SK-N-SH (cell line): Measurements from ENCODE around the gene ESD. TPM values are rescaled to one million over a fixed set of nuclear protein-coding genes. Genes with fewer than 3 reads are reported as not detected.

Experiments used
- CTCF ChIA-PET: fragments of 300-600, 350-600 bp; formaldehyde crosslinking; extraction: SDS; loops from one replicate; lab custom pipeline; 2021; lab: Yijun Ruan, JAX
- POLR2A ChIA-PET: fragments of 350-600 bp; sonication (Branson Sonifier 250); formaldehyde crosslinking; extraction: SDS; loops from one replicate; lab custom pipeline; 2020; ENCODE audit warnings: antibody characterized with exemption, inconsistent platforms; lab: Yijun Ruan, JAX
- DNase-seq: peaks from one replicate; pipeline ENCODE4 v3.0.0; 2012
- H2AFZ ChIP-seq: fragments of 200-600 bp; sonication (generic); 2 replicates; pipeline ENCODE4 v1.8.1; 2016; ENCODE audit warnings: antibody characterized with exemption, mild to moderate bottlenecking, low read depth
- H3F3A ChIP-seq: fragments of 200-600 bp; sonication (generic); replicated peaks from 2 replicates; pipeline ENCODE3; 2016; ENCODE audit warnings: antibody characterized with exemption, mild to moderate bottlenecking; ENCODE audit not compliant: insufficient read depth
- H3K27ac ChIP-seq, 2 experiments: fragments of 200-500 bp in 1 of 2; fragments of 200-600 bp in 1 of 2; sonication (Bioruptor generic) in 1 of 2; sonication (generic), shearing (Covaris generic) in 1 of 2; 2 replicates each; pipeline versions ENCODE4 v1.5.1 to v1.6.1; 2014 to 2016; ENCODE audit warnings: low read depth in 2 of 2, inconsistent platforms in 1 of 2, low read length in 1 of 2, mild to moderate bottlenecking in 1 of 2, mixed read lengths in 1 of 2
- H3K27me3 ChIP-seq: fragments of 200-600 bp; sonication (generic), shearing (Covaris generic); 2 replicates; pipeline ENCODE4 v1.6.1; 2016; ENCODE audit warnings: mixed run types; ENCODE audit not compliant: insufficient read depth
- H3K36me3 ChIP-seq, 2 experiments: fragments of 200-500 bp in 1 of 2; fragments of 200-600 bp in 1 of 2; sonication (Bioruptor generic) in 1 of 2; sonication (generic) in 1 of 2; replicated peaks in 1 of 2; 2 replicates each; pipeline versions ENCODE3 to v1.5.1; 2014 to 2016; ENCODE audit warnings: low read length in 1 of 2, mild to moderate bottlenecking in 1 of 2; ENCODE audit not compliant: insufficient read depth in 2 of 2, control insufficient read depth in 1 of 2
- H3K4me1 ChIP-seq, 2 experiments: fragments of 200-500 bp in 1 of 2; fragments of 200-600 bp in 1 of 2; sonication (Bioruptor generic) in 1 of 2; sonication (generic), shearing (Covaris generic) in 1 of 2; 2 replicates each; pipeline versions ENCODE4 v1.5.1 to v1.6.1; 2014 to 2016; ENCODE audit warnings: low read depth in 1 of 2, low read length in 1 of 2, mixed run types in 1 of 2; ENCODE audit not compliant: insufficient read depth in 2 of 2, control insufficient read depth in 1 of 2
- H3K4me2 ChIP-seq: fragments of 200-600 bp; sonication (generic), shearing (Covaris generic); 2 replicates; pipeline ENCODE4 v1.6.1; 2017; ENCODE audit warnings: mixed run types
- H3K4me3 ChIP-seq, 2 experiments: fragments of 200-500 bp in 1 of 2; fragments of 200-600 bp in 1 of 2; sonication (Bioruptor generic) in 1 of 2; sonication (generic), shearing (Covaris generic) in 1 of 2; 2 replicates each; pipeline versions ENCODE4 v1.5.1 to v1.8.1; 2014 to 2016; ENCODE audit warnings: low read depth in 2 of 2, inconsistent platforms in 1 of 2, low read length in 1 of 2, mild to moderate bottlenecking in 1 of 2, mixed read lengths in 1 of 2, moderate library complexity in 1 of 2
- H3K79me2 ChIP-seq: fragments of 200-600 bp; sonication (generic); 2 replicates; pipeline ENCODE4 v1.8.1; 2017; ENCODE audit warnings: mild to moderate bottlenecking; ENCODE audit not compliant: insufficient read depth
- H3K9ac ChIP-seq: fragments of 200-600 bp; sonication (generic); 2 replicates; pipeline ENCODE4 v1.6.1; 2017; ENCODE audit warnings: mixed run types
- H3K9me2 ChIP-seq: fragments of 200-600 bp; sonication (generic); 2 replicates; pipeline ENCODE4 v1.6.1; 2017; ENCODE audit warnings: mixed run types
- H3K9me3 ChIP-seq: fragments of 200-600 bp; sonication (generic); 2 replicates; pipeline ENCODE4 v1.6.1; 2017; ENCODE audit warnings: mixed run types, mild to moderate bottlenecking, moderate library complexity
- H4K20me1 ChIP-seq: fragments of 200-600 bp; sonication (generic); 2 replicates; pipeline ENCODE4 v1.6.1; 2017; ENCODE audit warnings: mild to moderate bottlenecking, mixed run types; ENCODE audit not compliant: insufficient read depth
- CHD2 ChIP-seq: fragments of 150-350 bp; IDR thresholded peaks from 2 replicates; pipeline ENCODE4 v1.6.1; 2018; ENCODE audit warnings: low read length; ENCODE audit not compliant: partially characterized antibody
- EP300 ChIP-seq, 2 experiments: IDR thresholded peaks; 2 replicates each; pipeline versions ENCODE4 v1.4.0 to v1.6.1; 2012; ENCODE audit warnings: borderline replicate concordance in 1 of 2, low read depth in 1 of 2, low read length in 1 of 2
- EZH2phosphoT487 ChIP-seq: fragments of 200-600 bp; sonication (generic); IDR thresholded peaks from 2 replicates; pipeline ENCODE4 v1.6.1; 2017; ENCODE audit warnings: low read depth, mixed run types, mild to moderate bottlenecking, antibody characterized with exemption, moderate library complexity, borderline replicate concordance
- FOSL2 ChIP-seq: IDR thresholded peaks from 2 replicates; pipeline ENCODE4 v1.4.0; 2012; ENCODE audit warnings: low read depth, mild to moderate bottlenecking, moderate library complexity, borderline replicate concordance
- FOXM1 ChIP-seq: IDR thresholded peaks from 2 replicates; pipeline ENCODE4 v1.4.0; 2012; ENCODE audit warnings: low read depth, mild to moderate bottlenecking
- JUND ChIP-seq: IDR thresholded peaks from 2 replicates; pipeline ENCODE4 v1.4.0; 2012
- MAX ChIP-seq: IDR thresholded peaks from 2 replicates; pipeline ENCODE4 v1.4.0; 2012; ENCODE audit warnings: low read depth
- MEF2A ChIP-seq: IDR thresholded peaks from 2 replicates; pipeline ENCODE4 v1.4.0; 2012; ENCODE audit warnings: low read depth, borderline replicate concordance
- NFIC ChIP-seq: IDR thresholded peaks from 2 replicates; pipeline ENCODE4 v1.4.0; 2012; ENCODE audit warnings: borderline replicate concordance
- POLR2AphosphoS5 ChIP-seq: IDR thresholded peaks from 2 replicates; pipeline ENCODE4 v1.6.1; 2012; ENCODE audit warnings: low read depth, low read length
- REST ChIP-seq: IDR thresholded peaks from 2 replicates; pipeline ENCODE4 v1.6.1; 2012; ENCODE audit warnings: mild to moderate bottlenecking, low read depth, low read length, moderate library complexity
- RFX5 ChIP-seq: IDR thresholded peaks from 2 replicates; pipeline ENCODE4 v1.6.1; 2012; ENCODE audit warnings: mild to moderate bottlenecking, improper control_type of control experiment, low read length
- SIN3A ChIP-seq: IDR thresholded peaks from 2 replicates; pipeline ENCODE4 v1.6.1; 2012; ENCODE audit warnings: low read depth, mild to moderate bottlenecking, low read length, moderate library complexity, borderline replicate concordance
- TAF1 ChIP-seq: IDR thresholded peaks from 2 replicates; pipeline ENCODE4 v1.6.1; 2012; ENCODE audit warnings: low read depth, mild to moderate bottlenecking, low read length, moderate library complexity, borderline replicate concordance
- TEAD4 ChIP-seq: IDR thresholded peaks from 2 replicates; pipeline ENCODE4 v1.4.0; 2012; ENCODE audit warnings: mild to moderate bottlenecking, borderline replicate concordance; ENCODE audit not compliant: insufficient read depth
- YY1 ChIP-seq: IDR thresholded peaks from 2 replicates; pipeline ENCODE4 v1.4.0; 2012; ENCODE audit warnings: low read depth, mild to moderate bottlenecking
- polyA plus RNA-seq, 3 experiments: library from polyadenylated mRNA; depleted of rRNA; stranded (reverse); fragments of >200 nt; gene quantifications; 2 replicates each; pipeline ENCODE4 v1.2.3, GENCODE V29; 2012
- TF ChIP-seq, protein P1 (sequence below): IDR thresholded peaks from 2 replicates; pipeline ENCODE4; 2012

Gene ESD
- polyA plus RNA-seq, 1 of the 3 experiments (the other 2 are of a cell fraction), result 80.9 TPM

- H3K9me3 ChIP-seq, result no peaks in the 10 kb centered on the region; the same call in 1 of the 2 replicates
- no peak overlapping the region for H3K27ac ChIP-seq
- no peaks in the 10 kb centered on the region for H3K79me2 ChIP-seq
- H3K27me3 ChIP-seq, result no peaks in the 10 kb centered on the region
- H3K9ac ChIP-seq, result no peak overlapping the region
- no peaks in the 10 kb centered on the region for H3K9me2 ChIP-seq
- ChIA-PET POLR2A (no interaction called here), CTCF (interaction anchor here (1.0 to 1.5 kb wide), 2 partner anchors 8 to 19 kb away, joined by 3 to 4 read pairs; no protein-coding TSS in a partner anchor)
- no peaks in the 10 kb centered on the region for H3F3A ChIP-seq
- no peak for DNase-seq
- TF ChIP-seq MEF2A (no peak), YY1 (no peak), FOXM1 (no peak), SIN3A (no peak), POLR2AphosphoS5 (no peak), CHD2 (no peak), RFX5 (no peak), MAX (no peak), NFIC (no peak), EZH2phosphoT487 (no peak), JUND (no peak), EP300 (IDR thresholded peaks at IDR 0.05; ENCODE audit: borderline replicate concordance in 1 of 2, low read depth in 1 of 2, low read length in 1 of 2) (no peak), TAF1 (no peak), TEAD4 (no peak), REST (no peak), FOSL2 (no peak)
- TF ChIP-seq, protein P1, sequence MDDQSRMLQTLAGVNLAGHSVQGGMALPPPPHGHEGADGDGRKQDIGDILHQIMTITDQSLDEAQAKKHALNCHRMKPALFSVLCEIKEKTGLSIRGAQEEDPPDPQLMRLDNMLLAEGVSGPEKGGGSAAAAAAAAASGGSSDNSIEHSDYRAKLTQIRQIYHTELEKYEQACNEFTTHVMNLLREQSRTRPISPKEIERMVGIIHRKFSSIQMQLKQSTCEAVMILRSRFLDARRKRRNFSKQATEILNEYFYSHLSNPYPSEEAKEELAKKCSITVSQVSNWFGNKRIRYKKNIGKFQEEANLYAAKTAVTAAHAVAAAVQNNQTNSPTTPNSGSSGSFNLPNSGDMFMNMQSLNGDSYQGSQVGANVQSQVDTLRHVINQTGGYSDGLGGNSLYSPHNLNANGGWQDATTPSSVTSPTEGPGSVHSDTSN, result no peak
- H2AFZ ChIP-seq, result no peak overlapping the region
- no peak overlapping the region for H3K4me2 ChIP-seq
- H3K4me1 ChIP-seq, result no peaks in the 10 kb centered on the region
- no peaks in the 10 kb centered on the region for H4K20me1 ChIP-seq
- no peak overlapping the region for H3K4me3 ChIP-seq
- no peaks in the 10 kb centered on the region for H3K36me3 ChIP-seq
These were observed 15.4 kb upstream of the ESD start for GRCh38 chr13:46812301-46812797.
